Activated CD4-positive, alpha-beta T cell treated with anti-CD3 and anti-CD28 coated beads, Interleukin-2, amount 10 ng/mL, durations not matched to agents 24 days and 14 days (primary cell): ENCODE data around the gene SYPL1. TPM values are rescaled to one million over a fixed set of nuclear protein-coding genes. Genes with fewer than 3 reads are reported as not detected.

Experiments
- DNase-seq: peaks from one replicate; pipeline ENCODE4 v3.0.0; 2022
- H3K27ac Mint-ChIP-seq: one replicate; pipeline ENCODE4 v1.8.0; 2022; ENCODE audit warnings: mild to moderate bottlenecking, mixed read lengths
- H3K27me3 Mint-ChIP-seq: one replicate; pipeline ENCODE4 v1.8.0; 2022; ENCODE audit warnings: mixed read lengths
- H3K36me3 Mint-ChIP-seq: one replicate; pipeline ENCODE4 v1.8.0; 2022; ENCODE audit warnings: low read depth, mild to moderate bottlenecking, mixed read lengths
- H3K4me1 Mint-ChIP-seq: one replicate; pipeline ENCODE4 v1.8.0; 2021; ENCODE audit warnings: mixed read lengths
- H3K4me3 Mint-ChIP-seq: one replicate; pipeline ENCODE4 v1.8.0; 2022; ENCODE audit warnings: mild to moderate bottlenecking, moderate library complexity, mixed read lengths
- H3K9me3 Mint-ChIP-seq: one replicate; pipeline ENCODE4 v1.8.0; 2021; ENCODE audit warnings: mixed read lengths
- intact Hi-C: fragments of 100-400 bp; cut with micrococcal nuclease; formaldehyde crosslinking; loops from one replicate; pipeline ENCODE4 v1.15.1; 2023
- total RNA-seq: library from RNA; stranded (reverse); gene quantifications from 2 replicates; pipeline ENCODE4 v1.2.3, GENCODE V29; 2022

SYPL1 gene
- total RNA-seq, 1 donor from 2014 or later = 27.2 TPM

DNA sequence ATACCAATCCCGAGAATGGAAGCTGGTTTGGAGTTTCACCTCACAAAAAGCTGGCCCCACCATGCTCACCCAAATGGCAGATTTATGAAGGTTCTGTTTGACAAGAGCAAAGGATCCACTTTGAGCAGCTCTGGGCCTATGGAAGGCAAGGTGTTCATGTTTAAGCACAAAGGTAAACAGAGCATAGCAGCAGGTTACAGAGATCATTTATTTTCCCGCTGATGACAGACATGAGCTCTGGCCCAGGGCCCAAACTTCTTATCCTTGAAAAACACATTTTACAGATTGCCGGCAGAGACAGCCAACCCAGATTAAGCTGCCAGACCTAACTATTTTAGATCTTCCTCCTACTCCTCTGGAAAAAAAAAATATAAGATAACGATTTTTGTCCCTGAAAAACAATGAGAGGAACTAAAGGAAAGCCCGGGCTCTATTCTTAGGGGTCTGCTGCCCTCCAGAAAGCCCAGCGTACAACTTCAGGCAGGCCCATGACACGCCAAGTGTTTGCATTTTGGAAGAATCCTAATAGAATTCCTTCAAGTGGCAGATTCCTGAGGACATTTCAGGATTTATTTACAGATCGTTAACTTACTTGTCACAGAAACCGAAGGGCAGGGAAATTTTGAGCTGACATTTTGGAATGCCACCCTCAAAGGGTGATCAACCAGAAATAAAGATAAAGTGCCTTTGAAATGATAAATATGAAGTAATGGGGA, 40.0 kb downstream of the SYPL1 start:
- Mint-ChIP-seq H3K27me3 (no peaks in the 10 kb centered on the region), H3K4me3 (peak overlapping the region; percentile 79), H3K9me3 (no peaks in the 10 kb centered on the region), H3K4me1 (peaks cover 42% of the 10 kb centered on the region), H3K36me3 (no peaks in the 10 kb centered on the region), H3K27ac (peak overlapping the region; percentile 97)
- DNase-seq = peak; percentile 52
- intact Hi-C loops = loop anchor here (1.0 to 5.0 kb wide), 3 partner anchors 40 to 265 kb away; partner anchors contain the start of gene SYPL1

- intact Hi-C loops = loop anchor here (1.0 to 5.0 kb wide), 3 partner anchors 41 to 264 kb away; partner anchors contain the start of gene SYPL1
- no peaks in the 10 kb centered on the region for H3K36me3 Mint-ChIP-seq
- no peaks in the 10 kb centered on the region for H3K9me3 Mint-ChIP-seq
- peak overlapping the region; percentile 97 for H3K27ac Mint-ChIP-seq
- H3K4me3 Mint-ChIP-seq = peak overlapping the region; percentile 79
- peaks cover 39% of the 10 kb centered on the region for H3K4me1 Mint-ChIP-seq
- H3K27me3 Mint-ChIP-seq = no peaks in the 10 kb centered on the region
- peak; percentile 86 for DNase-seq
Observed at GRCh38 chr7:106071356-106071998, 40.6 kb downstream of the SYPL1 start.

DNA sequence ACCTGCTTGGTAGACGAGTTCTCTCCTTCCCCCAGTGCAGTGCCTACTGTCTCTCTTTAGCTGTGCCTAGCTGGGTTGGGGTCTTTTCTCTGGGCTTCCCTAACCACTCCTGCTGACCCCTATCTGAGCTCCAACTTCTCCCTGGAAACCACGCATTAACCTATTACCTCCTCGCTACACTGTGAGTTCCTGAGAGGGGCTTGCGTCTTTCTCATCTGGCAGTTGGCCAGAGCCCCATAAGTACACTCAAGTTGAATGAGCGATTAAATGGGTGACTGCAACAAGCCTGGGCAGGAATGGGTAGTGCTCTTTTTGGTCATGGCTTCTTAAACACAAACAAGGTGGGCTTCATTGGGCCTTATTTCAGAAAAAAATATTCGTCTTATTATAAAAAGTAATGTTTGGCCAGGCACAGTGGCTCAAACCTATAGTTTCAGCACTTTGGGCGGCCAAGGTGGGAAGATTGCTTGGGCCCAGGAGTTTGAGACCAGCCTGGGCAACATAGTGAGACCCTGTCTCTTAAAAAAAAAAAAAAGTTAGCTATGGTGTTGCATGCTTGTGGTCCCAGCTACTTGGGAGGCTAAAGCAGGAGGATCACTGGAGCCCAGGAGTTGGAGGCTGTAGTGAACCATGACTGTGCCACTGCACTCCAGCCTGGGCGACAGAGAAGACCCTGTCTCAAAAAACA, 41.4 kb downstream of the SYPL1 start:
- Mint-ChIP-seq H3K27ac (peak overlapping the region; percentile 97), H3K4me1 (peaks cover 36% of the 10 kb centered on the region), H3K9me3 (no peaks in the 10 kb centered on the region), H3K4me3 (peak overlapping the region; percentile 79), H3K36me3 (no peaks in the 10 kb centered on the region), H3K27me3 (no peaks in the 10 kb centered on the region)
- intact Hi-C loops = loop anchor here (1.0 to 5.0 kb wide), 3 partner anchors 42 to 263 kb away; partner anchors contain the start of gene SYPL1
- no peak for DNase-seq

GRCh38 chr7:106070201-106070551, 41.9 kb downstream of the SYPL1 start:
- no peaks in the 10 kb centered on the region for H3K9me3 Mint-ChIP-seq
- H3K36me3 Mint-ChIP-seq = no peaks in the 10 kb centered on the region
- peaks cover 36% of the 10 kb centered on the region for H3K4me1 Mint-ChIP-seq
- intact Hi-C loops = loop anchor here (5.0 kb wide), 2 partner anchors 82 to 263 kb away; no protein-coding TSS in a partner anchor
- H3K27ac Mint-ChIP-seq = peak overlapping the region; percentile 51
- no peak overlapping the region for H3K4me3 Mint-ChIP-seq
- peak; percentile 58 for DNase-seq
- no peaks in the 10 kb centered on the region for H3K27me3 Mint-ChIP-seq

DNA sequence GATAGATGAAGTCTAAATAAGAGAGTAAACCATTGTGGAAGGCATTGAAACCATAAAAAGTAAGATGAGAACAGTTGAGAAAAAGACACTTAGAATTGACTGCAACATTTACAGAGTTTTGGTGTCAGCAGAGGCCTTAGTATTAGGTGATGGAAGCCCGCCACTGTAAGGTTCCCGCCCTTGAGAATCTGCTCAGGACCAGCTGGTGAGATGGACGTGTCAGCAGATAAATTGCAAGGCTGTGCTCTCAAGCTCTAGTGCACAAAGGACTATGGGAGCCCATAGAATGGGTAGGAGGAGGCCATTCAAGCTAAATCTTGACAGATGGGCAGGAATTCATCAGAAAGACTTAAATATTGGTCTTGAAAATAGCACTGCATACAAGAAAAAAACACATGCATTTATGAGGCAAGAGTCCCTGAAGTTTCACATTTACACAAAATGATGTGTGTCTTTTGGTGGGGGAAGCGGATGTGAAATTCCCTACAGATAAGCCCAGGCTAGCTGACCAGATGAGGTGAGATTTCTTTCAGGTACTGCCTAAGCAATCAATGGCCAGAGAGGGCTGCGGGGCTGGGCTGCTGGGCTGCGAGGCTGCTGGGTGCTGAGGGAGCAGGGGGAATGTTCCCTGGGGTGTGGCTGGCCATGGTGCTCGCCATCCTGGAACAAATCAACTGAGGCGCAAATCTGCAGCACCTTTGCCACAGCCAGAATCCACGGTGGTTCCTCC, 42.5 kb downstream of the SYPL1 start:
- Mint-ChIP-seq H3K4me3 (no peak overlapping the region), H3K9me3 (no peaks in the 10 kb centered on the region), H3K4me1 (peaks cover 36% of the 10 kb centered on the region), H3K27ac (peak overlapping the region; percentile 31), H3K27me3 (no peaks in the 10 kb centered on the region), H3K36me3 (no peaks in the 10 kb centered on the region)
- intact Hi-C loops = loop anchor here (5.0 kb wide), 2 partner anchors 83 to 262 kb away; no protein-coding TSS in a partner anchor
- peak; percentile 50 for DNase-seq

DNA sequence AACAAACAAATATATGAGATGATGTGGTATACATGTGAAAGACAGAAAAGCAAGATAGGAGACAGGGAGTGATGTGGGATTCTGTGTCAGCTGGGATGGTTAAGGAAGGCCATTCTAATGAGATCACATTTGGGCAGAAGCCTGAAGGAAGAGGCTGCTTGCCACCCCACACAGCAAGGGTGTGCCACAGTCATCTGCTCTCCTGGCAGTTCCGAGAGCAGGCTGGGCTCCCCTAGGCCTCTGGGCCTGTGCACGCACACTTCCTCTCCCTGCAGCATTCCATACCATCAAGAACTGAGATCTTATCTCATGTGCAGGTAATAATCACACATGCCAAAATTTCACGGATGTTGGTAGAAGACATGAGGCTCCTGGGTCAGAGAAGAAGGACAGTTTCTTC, 43.1 kb downstream of the SYPL1 start:
- no peak for DNase-seq
- Mint-ChIP-seq H3K27me3 (no peaks in the 10 kb centered on the region), H3K9me3 (no peaks in the 10 kb centered on the region), H3K4me3 (no peak overlapping the region), H3K36me3 (no peaks in the 10 kb centered on the region), H3K4me1 (peaks cover 33% of the 10 kb centered on the region), H3K27ac (no peak overlapping the region)
- intact Hi-C loops = no loop called here

DNA sequence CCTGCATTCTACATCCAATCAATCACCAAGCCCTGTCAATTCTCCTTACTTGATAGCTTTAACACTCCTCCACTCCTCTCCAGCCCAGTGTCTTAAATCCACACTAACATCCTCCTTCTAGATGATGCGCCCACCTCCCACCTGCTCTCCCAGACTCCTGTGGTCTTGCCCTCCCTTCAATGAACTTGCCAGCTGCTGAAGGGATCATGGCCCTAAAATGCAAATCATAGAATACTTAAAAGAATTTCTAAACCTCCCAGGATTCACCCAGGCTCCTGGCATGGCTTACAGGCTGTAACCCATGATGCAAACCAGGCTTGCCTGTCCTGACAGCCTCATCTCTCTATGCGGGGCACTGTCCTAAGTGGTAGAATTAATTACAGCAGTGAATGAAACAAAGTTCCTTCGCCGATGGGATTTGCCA, 43.6 kb downstream of the SYPL1 start:
- no peak overlapping the region for H3K27ac Mint-ChIP-seq
- H3K4me3 Mint-ChIP-seq = no peak overlapping the region
- no peaks in the 10 kb centered on the region for H3K27me3 Mint-ChIP-seq
- no peak for DNase-seq
- no peaks in the 10 kb centered on the region for H3K36me3 Mint-ChIP-seq
- intact Hi-C loops = no loop called here
- peaks cover 29% of the 10 kb centered on the region for H3K4me1 Mint-ChIP-seq
- no peaks in the 10 kb centered on the region for H3K9me3 Mint-ChIP-seq

DNA sequence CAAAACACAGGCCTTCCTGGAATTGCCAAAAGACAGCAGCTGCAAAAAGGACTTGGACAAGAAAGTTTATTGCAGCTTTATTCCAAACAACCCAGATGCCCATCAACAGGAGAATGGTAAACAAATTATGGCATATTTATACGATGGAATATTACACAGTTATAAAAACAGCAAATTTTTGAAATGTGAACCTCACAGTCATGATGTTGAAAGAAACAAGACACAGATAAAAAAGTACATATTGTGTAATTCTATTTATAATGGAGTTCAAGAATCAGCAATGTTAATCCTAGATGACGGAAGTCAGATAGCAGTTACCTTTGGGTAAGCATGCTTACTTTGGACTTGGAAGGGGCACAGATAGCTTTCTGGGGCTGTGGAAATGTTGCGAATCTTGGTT, 44.4 kb downstream of the SYPL1 start:
- Mint-ChIP-seq H3K36me3 (no peaks in the 10 kb centered on the region), H3K4me1 (peaks cover 26% of the 10 kb centered on the region)

DNA sequence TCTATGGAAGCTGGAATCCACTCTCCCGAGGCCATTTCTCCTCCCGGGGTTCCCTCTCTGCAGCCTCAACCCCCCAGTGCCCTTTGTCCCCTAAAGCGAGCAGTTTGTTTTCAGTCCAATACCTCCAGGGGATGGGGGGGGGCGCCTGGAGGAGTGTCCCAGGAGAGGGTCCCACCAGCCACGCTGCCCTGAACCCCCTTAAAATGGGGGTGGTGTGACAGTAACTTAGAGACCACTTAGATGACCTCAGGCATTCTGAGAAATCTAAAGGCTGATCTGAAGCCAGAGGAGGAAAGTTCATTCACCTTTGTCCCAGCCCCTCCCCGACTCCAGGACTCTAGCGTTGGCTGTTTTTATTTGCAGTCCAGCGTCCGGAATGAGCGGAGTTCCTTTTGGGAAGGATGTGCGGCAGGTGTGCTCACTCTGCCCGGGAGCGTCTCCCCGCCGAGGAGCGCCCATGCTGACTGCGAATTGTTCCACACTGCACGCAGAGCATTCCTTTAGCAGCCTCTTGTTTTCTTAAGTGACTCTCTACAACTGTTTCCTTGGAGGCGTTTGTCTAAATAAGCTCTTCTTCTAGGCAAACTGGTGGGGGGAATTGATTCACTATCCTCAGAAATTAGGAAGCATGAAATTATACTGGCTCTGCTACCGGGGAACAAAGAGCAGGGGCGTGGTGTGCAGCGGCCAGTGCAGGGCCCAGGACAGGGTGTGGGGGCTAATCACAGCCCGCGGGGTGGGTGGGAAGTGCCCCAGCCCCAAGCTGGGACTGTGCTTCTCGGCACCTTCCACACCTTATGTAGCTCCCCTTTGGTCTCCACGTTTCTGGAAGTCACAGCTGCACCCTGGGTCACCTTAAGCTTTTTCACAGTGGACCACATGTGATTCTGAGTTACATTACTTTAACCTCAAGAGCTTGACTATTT, 46.3 kb downstream of the SYPL1 start:
- intact Hi-C loops = no loop called here
- Mint-ChIP-seq H3K27me3 (no peaks in the 10 kb centered on the region), H3K36me3 (no peaks in the 10 kb centered on the region), H3K27ac (no peak overlapping the region), H3K9me3 (no peaks in the 10 kb centered on the region), H3K4me1 (peaks cover 18% of the 10 kb centered on the region), H3K4me3 (no peak overlapping the region)
- DNase-seq = no peak

More for the DNA sequence above, 44.4 kb downstream of the SYPL1 start:
- H3K27ac Mint-ChIP-seq = no peak overlapping the region
- H3K9me3 Mint-ChIP-seq = no peaks in the 10 kb centered on the region
- H3K4me3 Mint-ChIP-seq = no peak overlapping the region
- no peak for DNase-seq
- intact Hi-C loops = no loop called here
- no peaks in the 10 kb centered on the region for H3K27me3 Mint-ChIP-seq

GRCh38 chr7:106064771-106065574, 47.1 kb downstream of the SYPL1 start:
- H3K27me3 Mint-ChIP-seq = no peaks in the 10 kb centered on the region
- H3K4me3 Mint-ChIP-seq = no peak overlapping the region
- intact Hi-C loops = no loop called here
- H3K27ac Mint-ChIP-seq = no peak overlapping the region
- H3K36me3 Mint-ChIP-seq = no peaks in the 10 kb centered on the region
- H3K4me1 Mint-ChIP-seq = peaks cover 15% of the 10 kb centered on the region
- no peak for DNase-seq
- H3K9me3 Mint-ChIP-seq = no peaks in the 10 kb centered on the region

GRCh38 chr7:106064316-106064715, 47.8 kb downstream of the SYPL1 start:
- intact Hi-C loops = no loop called here
- Mint-ChIP-seq H3K27me3 (no peaks in the 10 kb centered on the region), H3K36me3 (no peaks in the 10 kb centered on the region), H3K4me3 (no peak overlapping the region), H3K4me1 (peaks cover 15% of the 10 kb centered on the region), H3K27ac (no peak overlapping the region), H3K9me3 (no peaks in the 10 kb centered on the region)
- no peak for DNase-seq

DNA sequence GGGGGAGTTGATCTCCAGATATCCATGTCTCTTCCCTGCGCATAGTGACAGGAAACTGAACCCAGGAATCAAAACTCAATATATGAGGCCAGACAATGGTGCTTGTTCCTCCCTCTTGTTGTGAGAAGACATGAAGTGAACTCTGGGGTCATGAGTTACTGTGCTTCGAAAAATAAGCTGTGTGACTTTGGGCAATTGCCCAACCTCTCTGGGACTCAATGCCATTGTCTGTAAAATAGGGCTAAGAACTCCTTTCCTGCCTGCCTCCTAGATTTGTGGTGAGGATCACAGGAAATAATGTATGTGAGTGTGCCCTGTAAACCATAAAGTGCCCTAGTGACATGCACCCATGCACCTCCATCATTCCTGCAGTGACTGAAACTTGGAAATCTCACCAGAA, 48.4 kb downstream of the SYPL1 start:
- DNase-seq = no peak
- intact Hi-C loops = no loop called here
- Mint-ChIP-seq H3K27ac (no peak overlapping the region), H3K9me3 (no peaks in the 10 kb centered on the region), H3K36me3 (no peaks in the 10 kb centered on the region), H3K27me3 (no peaks in the 10 kb centered on the region), H3K4me3 (no peak overlapping the region), H3K4me1 (peaks cover 19% of the 10 kb centered on the region)
